Activated CD8-positive, alpha-beta memory T cell treated with anti-CD3 and anti-CD28 coated beads, Interleukin-2, amount 50 U/mL, for 1 hour (primary cell): Measurements from ENCODE around the gene CLDN24.
"Not testable (repeated sequence)": the region's sequence is repeated elsewhere in the genome, so short reads cannot be mapped to it uniquely, and the experiment has no call there.

ENCODE experiments used
- DNase-seq: peaks from one replicate; pipeline ENCODE4 v3.0.0-alpha.2; 2020; ENCODE audit errors: extremely low read depth

CLDN24 gene

DNA sequence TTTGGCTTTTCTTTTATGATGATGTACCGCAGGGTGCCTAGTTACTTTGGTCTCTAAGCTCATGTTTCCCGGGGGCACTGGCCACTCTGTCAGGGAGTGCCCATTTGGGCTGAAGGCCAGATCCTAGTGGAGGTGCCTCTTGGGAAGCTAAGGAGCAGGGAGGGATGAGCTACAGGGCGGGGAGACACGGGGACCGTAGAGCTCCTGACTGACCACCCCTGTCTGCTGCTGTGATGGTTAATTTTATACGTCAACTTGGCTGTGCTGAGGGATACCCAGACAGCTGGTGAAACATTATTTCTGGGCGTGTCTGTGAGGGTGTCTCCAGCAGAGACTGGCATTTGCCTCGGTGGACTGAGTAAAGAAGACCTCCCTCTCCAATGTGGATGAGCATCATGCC, 24.9 kb upstream of the CLDN24 start:
- DNase-seq = no peak

DNA sequence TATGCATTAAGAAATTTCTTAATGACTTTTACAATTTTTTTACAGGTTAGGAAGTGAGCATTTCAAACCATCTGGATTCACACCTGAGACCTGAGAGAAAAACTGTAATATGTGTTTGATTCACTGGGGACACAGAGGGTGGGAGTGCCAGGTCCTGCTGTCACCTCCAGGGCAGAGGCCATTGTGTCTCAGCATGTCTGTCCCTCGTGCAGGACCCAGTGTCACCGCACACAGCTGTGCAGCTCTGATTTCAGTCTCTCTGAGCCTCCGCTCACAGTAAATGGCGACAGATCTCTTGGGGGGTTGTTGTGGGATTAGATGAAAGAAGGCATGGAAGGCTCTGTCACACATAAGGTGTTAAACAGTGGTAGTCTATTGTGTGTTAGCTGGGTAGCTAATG, 23.0 kb upstream of the CLDN24 start:
- DNase-seq = no peak

DNA sequence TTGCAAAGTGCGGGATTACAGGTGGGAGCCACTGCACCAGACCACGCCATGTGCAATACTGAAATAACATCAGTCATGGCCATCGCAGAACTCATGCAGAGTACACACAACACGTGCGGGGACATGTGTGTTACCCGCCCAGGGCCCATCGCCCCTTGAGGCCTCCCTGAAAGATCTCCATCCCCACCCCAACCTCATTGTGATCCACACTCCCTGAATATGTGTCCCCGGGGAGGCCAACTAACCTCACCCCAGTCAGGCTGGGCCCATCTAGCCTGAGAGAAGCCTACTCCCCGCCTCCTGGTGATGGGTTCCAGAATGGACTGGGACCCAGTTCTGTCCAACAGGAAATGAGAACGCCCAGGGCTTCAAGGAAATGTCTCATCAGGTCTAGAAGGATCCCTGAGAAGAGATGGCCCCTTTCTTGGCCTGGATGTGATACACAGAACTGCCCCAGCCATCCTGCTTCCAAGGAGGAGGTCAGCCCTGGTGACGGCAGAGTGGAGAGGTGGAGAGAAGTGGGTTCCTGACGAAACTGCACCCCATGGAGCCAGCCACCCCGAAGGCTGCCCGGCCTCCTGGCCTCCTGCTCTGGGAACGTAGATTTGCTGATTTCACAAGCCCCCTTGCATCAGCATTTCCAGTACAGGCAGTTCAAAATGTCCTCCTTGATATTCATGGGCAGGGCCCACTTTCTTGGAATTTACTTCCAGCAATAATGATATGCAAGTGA, 22.5 kb upstream of the CLDN24 start:
- DNase-seq = no peak

DNA sequence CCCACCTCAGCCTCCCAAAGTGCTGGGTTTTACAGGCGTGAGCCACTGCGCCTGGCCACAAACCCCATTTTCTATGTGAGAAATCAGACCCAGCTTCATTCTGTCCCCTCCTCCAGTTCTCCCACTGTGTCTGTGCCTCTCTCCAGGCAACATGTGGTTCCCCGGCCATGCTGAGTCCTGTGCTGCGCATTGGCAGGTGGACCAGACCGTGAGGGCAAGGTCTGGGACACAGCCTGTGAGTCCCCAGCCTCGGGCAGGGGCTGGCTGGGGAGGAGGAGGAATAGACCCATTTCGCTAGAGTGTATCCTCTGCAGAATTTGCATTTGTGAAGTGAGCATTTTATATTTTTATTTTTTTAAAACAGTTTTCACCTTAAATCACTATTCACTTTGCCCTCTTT, 21.5 kb upstream of the CLDN24 start:
- no peak for DNase-seq

DNA sequence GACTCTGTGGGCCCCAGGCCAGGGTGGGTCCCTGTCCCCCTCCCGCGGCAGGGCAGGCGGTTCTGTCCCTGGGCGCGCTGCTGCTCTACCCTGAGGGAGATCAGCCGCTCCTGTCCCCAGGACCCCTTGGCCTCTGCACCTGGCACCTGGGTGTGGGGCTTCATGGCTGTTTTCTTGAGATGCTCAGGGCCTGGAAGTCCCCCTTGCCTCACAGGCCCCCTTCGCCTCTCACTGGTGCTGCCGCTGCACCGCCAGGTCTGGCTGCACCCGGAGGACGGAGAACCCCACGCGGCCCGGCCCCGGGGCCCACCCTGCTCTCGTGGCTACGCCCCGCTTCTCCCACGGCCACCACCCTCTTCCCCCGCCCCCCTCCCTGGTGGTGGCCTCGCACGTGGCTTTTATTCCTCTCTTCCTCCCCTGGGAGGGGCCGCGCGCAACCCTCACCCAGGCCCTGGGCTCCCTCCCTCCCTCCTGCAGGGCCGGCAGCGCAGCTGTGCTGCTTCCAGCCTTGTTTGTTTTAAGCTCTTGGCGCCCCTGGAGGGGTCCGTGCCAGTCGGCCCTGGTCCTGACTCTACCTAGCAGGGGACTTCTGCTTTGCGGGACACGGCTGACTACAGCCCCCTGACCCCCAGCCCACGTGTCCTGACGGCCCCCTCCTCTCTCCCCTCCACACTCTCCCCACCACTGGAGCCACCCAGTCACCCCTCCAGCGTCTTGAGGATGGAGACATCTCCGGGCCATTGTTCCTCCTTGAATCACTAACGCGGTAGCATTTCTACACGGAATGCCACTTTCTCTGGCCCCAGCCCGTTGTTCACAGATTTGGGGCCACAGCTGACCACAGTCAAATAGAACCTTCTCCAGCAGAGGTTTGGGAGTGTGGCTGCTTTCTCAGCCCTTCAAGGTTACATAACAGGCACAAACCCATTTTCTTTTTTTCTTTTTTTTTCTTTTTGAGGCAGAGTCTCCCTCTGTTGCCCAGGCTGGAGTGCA, 20.6 kb upstream of the CLDN24 start:
- DNase-seq = no peak

DNA sequence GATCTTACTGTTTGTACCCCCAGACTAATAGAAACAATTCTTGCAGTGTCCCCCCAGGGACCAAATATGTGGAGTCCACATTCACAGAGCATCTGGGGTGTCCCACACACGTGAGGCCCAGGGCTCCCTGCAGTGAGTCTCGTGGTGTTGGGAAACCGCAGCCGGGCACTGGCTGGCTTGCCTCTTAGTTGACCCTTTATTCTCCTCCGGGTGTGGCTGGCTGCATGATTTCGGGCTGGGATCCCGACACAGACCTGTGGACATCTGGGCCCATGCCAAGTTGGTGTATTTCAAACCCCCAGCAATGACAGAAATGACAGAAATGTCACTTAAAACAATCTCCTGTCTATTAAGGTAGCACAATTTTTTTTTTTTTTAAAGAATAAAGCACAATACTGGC, 15.6 kb upstream of the CLDN24 start:
- DNase-seq = no peak

DNA sequence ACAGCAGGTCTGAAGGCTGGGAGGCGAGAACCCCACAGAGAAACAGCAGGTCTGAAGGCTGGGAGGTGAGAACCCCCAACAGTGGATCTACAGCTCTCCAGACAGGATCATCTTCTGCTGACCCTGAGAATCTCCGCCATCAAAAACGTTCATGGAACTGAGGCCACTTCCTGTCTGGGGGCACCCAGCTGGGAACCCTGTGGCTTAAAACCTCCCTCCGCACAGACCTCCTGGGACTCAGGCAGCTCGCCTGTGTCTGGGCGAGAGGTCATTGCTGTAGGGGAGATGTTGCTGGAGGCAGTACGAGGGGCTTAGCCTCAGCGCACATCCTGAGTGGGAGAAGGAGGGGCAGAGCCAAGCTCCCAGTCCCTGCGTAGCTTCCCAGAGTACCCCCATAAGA, 15.1 kb upstream of the CLDN24 start:
- no peak for DNase-seq

DNA sequence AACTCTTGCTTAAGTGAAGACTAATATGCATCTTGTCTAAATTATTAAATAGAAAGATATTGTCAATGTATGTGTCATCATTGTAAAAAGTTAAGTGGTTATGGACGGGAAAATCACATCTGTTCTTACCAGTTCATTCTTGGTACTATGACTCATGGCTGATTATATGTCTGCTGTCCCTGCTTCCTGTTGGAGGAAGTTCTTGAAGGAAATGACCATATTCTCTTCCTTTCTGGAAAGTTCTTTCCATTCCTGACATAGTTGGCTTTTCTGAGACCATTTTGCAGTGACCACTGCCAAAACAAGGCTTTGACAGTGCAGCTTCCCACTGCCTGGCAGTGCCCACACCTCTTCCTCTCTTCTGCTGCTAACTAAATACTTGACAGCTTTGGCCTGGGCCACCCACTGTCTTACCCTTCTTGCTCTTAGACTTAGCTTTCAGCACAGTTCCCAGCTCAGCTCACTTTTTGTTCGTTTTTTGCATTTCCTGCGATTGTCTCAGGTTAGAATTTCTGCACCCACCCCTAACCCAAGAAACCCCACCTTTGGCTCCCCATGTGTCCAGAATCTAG, 13.2 kb upstream of the CLDN24 start:
- DNase-seq = no peak

DNA sequence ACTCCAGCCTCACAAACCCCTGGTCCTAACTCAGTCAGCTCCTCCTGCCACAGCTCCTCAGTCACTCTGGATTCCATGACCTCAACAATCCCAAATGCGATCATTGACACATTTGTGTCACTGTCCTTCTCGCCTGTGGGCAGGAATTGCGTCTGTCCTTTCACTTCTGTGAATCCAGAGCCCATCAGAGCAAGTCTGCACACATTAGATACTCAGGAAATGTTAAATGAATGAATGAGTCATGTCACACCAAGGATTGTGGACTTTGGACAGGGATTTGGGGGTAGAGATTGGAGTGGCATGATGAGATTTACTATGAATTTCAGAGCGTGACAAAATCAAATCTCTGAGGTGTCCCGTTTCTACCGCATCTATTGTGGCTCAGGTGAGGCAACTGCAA, 11.8 kb upstream of the CLDN24 start:
- DNase-seq = no peak

DNA sequence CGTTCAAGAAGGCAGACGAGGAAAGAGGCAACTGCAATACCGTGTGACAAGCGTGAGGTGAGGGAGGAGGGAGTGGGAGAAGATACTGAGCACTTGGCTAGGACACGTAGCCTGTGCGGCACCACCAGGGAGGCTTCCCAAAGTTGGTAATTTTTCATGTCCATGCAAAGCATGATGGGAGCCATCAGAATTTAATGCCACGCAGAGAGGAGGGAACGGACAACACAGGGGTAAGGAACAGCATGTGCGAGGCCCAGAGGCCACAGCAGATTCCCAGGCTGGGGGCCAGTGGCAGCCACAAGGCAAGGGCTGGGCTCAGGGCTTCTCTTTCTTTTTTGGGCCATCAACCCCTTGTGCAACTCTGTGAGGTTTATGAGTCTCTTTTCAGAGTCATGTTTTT, 11.0 kb upstream of the CLDN24 start:
- DNase-seq = no peak

DNA sequence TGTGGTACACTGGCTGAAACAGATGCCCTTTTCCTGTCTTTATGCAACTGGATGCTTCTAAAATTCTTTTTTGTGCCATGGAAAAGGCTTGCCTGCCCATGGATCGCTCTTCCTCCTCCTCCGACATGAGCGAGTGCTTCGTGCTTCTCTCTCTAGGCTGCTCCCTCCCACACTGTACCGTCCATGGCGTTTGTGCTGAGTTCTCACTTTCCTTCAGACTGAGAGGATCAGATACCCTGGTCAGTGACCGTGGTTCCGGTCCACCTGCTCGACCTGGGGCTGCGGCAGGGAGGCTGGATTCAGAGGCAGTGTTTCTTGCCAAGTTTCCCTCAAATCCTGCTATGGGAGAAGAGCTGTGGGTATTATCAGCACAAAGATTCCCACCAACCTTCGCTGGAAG, 10.2 kb upstream of the CLDN24 start:
- no peak for DNase-seq

DNA sequence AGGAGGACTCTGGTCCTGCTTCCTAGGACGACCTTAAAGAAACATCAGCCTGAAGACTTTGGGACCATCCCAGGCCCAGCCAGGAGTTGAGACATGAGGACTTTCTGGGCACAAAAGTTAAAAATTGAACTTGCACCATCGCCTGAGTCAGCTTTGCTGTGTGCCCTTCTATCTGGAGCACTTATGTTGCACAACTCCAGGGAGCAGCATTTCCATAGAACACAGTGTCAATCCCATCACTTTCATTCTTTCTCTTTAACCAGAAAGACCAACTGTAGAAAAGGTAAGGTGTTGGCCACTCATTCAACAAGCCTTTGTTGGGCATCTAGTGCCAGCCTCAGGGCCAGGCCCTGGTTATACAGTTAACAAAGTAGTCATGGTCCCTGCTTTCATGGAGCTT, 8.6 kb upstream of the CLDN24 start:
- DNase-seq = no peak

DNA sequence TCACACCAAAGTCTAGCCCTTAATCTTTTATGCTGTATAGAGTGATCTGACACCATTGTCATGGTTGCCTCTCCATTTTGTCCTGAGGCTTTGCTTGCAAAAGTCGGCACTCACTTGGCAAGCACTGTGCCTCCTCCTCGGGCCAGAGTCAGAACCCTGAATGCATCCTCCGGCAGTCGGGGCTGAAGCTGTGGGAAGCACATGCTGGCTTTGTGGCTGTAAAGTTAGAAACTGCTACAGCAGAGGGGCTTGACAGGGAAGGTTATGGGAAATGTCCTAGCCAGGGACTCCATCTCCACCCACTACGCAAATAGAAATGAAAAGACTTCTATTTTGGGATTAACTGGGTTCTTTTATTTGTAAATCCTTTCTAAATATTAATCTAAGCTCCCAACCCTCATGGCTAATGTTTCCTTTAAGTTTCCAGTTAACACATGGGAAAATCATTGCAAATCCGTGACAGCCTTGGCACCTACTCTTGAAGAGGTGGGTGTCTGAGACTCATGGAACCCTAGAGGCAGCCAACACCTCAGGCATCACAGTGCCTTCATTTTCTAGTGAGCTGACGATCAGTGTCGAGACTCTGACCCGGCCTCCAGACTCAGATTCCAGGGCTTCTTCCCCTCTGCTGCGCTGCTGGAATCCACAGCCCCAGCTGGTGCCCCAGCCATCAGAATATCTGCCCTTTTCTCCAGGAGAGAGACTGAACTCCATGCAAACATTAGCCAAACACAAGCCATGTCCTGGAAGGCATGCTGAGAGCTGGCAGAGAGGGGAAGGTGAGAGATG, 7.9 kb upstream of the CLDN24 start:
- DNase-seq = no peak

DNA sequence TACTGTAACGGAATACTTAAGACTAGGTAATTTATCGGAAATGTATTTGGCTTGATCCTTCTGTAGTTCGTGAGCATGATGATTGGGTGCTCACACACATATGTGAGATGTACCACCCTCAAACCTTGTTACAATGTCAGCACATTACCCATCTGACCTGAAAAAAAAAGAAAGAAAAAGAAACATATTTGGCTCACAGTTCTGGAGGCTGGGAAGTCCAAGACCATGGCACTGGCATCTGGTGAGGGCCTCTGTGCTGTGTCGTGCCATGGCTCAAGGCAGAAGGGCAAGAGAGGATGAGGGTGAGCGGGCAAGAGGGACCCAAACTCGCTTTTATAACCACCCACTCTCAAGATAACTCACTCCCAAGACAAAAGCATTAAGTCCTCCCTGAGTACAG, 7.0 kb upstream of the CLDN24 start:
- DNase-seq = no peak

DNA sequence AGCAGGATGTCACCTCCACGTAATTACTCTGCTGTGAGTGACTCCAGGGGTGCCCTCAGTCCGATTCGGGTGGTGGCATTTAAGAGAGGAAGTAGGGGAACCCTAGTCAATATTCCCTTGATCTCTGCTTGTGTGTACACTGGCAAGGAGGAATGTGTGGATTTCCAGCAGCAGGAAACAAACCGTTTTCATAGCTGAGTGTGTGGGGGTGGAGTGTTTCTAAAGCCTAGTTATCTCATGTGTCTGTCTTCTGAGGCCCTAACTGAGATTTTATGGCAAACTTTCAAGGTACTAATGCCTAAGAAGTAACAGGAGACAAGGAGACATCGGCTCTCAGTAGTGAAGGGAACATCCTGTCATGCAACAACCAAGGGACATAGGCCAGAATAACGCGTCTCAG, 6.6 kb upstream of the CLDN24 start:
- DNase-seq = no peak

DNA sequence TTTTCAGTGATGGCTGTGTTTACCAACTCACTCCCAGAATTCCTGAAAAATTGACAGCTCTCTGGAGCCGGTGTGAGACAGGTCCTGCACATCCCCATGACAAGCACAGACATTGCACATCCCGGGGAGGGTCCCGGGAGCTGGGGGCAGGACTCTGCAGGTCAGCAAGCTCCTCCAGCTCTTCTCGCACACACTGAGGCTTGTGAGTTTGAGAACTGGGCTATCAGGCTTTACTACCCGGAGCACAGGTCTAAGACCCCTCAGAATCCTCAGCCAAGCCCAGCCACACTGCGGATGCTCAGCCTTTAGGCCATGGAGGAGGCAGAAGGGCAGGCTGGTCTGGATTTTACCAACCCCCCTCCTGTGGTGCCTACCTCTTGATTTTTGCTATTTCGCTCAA, 5.6 kb upstream of the CLDN24 start:
- DNase-seq = no peak

DNA sequence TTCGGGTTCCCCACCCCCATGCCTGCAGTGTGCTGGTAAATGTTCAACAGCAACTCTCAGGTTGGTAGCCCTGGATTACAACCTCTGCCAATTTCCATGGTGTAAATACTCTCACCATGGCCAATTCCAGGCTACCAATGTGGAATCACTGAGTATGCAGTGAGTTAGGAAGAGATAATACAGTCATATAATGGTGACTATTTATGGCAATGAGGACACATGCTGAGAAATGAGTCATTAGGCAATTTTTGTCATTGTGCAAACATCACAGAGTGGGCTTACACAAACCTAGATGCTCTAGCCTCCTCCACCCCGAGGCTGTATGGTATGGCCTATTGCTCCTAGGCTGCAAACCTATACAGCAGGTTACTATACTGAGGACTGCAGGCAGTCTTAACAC, 4.6 kb upstream of the CLDN24 start:
- DNase-seq = no peak

DNA sequence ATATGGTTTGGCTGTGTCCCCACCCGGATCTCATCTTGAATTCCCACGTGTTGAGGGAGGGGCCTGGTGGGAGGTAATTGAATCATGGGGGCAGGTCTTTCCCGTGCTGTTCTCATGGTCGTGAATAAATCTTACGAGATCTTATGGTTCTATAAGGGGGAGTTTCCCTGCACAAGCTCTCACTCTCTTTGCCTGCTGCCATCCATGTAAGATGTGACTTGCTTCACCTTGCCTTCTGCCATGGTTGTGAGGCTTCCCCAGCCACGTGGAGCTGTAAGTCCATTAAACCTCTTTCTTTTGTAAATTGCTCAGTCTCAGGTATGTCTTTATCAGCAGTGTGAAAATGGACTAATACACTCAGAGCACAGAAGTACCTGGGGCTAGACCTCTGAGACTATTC, 4.2 kb upstream of the CLDN24 start:
- not testable (repeated sequence) for DNase-seq

DNA sequence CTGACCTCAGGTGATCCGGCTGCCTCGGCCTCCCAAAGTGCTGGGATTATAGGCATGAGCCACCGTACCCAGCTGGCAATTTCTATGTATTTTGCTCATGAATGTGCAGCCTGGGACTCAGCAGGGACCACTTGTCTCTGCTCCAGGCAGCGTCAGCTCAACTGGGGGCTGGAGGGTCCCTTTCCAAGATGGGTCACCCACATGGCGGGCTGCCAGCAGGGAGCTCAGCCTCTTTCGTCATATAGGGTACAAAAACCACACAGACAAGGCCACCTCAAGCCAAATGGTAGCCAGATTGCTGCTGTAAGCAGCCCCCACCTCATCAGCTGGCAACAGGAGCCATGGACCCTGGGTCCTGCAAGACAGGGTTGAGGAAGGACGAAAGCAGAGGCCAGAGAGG, 2.4 kb upstream of the CLDN24 start:
- no peak for DNase-seq

DNA sequence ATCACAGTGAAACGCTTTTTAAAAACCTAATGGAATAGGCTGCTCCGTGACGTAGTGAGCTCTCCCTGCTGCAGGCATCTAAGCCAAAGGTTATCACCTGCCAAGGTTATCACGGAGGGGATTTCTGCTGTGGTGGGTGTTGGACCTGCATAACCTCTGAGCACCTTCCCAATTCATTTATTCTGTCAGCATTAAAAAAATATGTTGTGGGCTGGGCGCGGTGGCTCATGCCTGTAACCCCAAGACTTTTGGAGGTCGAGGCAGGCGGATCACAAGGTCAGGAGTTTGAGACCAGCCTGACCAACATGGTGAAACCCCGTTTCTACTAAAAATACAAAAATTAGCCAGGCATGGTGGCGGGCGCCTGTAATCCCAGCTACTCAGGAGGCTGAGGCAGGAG, 1.8 kb upstream of the CLDN24 start:
- DNase-seq = not testable (repeated sequence)

DNA sequence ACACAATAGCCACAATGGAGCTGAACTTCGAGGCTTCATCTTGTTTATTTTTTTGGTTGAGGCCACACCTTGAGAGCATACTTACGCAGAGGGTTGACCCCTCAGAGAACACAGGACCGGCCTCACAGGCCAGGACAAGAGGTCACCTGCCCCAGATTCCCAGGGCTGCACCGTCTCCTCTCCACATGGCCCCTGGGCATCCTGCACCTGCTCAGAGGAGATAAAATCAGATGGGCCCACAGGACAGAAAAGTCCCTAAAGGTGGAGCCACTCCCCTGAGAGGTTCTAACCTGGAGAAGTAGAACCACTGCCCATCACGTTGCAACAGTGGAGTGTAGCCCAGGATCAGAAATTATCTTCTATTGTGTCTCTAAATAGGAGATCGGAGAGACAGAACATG, 1.1 kb upstream of the CLDN24 start:
- DNase-seq = no peak

DNA sequence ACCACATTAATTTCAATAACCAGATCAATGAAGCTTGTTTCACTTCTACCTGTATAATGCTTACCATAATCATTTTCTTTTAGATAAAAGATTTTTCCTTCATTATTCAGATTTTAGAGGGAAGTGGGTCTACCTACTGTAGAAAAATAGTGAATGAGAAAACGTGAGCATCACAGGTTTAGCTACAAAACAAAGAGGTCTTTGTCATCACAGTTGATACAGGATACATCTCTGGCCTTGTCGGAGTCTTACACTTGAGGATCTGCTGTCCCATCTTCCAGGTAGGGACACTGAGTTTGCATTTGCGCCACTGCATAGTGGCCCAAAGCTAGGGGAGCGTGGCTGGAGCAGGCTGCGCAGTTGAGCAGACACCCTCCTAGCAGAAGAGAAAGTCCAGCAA, 710 bp downstream of the CLDN24 start:
- no peak for DNase-seq
